GM23248 (cell line): ENCODE data around the gene GALNT18.

ENCODE experiments used
- EZH2 ChIP-seq: fragments of 200-600 bp; sonication (generic); IDR thresholded peaks from 2 replicates; pipeline ENCODE4 v1.6.1; 2018; ENCODE audit warnings: antibody characterized with exemption, mild to moderate bottlenecking; ENCODE audit not compliant: insufficient read depth, poor library complexity, severe bottlenecking
- EZH2phosphoT487 ChIP-seq: fragments of 200-600 bp; sonication (generic); IDR thresholded peaks from 2 replicates; pipeline ENCODE4 v1.6.1; 2018; ENCODE audit warnings: antibody characterized with exemption, moderate library complexity, mild to moderate bottlenecking, low read depth; ENCODE audit not compliant: insufficient read depth

- no peak for TF ChIP-seq EZH2
- TF ChIP-seq EZH2phosphoT487, result no peak
Measured at GRCh38 chr11:11537372-11537771, 84.4 kb downstream of the GALNT18 start.
